ENCODE measurements around the gene MAD1L1.
A peak's percentile ranks its signal among the peaks of the same experiment; 100 is the strongest.
"Not testable (repeated sequence)": the region's sequence is repeated elsewhere in the genome, so short reads cannot be mapped to it uniquely, and the experiment has no call there.

Gene MAD1L1

GRCh38 chr7:1971946-1972654 is 260.6 kb downstream of the MAD1L1 start:
- DNase-seq (ENCODE audit: low spot score) = peak; percentile 6

GRCh38 chr7:1970895-1971294 is 261.9 kb downstream of the MAD1L1 start:
- DNase-seq (ENCODE audit: low spot score) = no peak

GRCh38 chr7:1970285-1970660 is 262.5 kb downstream of the MAD1L1 start:
- DNase-seq (ENCODE audit: low spot score) = not testable (repeated sequence)

- DNase-seq (ENCODE audit: low spot score) = no peak
These were observed 263.1 kb downstream of the MAD1L1 start for GRCh38 chr7:1969459-1970284.

- no peak for DNase-seq (ENCODE audit: low spot score)
These were observed 264.2 kb downstream of the MAD1L1 start for GRCh38 chr7:1968397-1969111.

- no peak for DNase-seq (ENCODE audit: low spot score)
These were observed 265.0 kb downstream of the MAD1L1 start for GRCh38 chr7:1967512-1968396.

- DNase-seq (ENCODE audit: low spot score) = no peak
These were observed 266.0 kb downstream of the MAD1L1 start for GRCh38 chr7:1966631-1967200.

GRCh38 chr7:1965579-1966294 is 267.0 kb downstream of the MAD1L1 start:
- DNase-seq (ENCODE audit: low spot score) = no peak

- no peak for DNase-seq (ENCODE audit: low spot score)
These were observed 267.7 kb downstream of the MAD1L1 start for GRCh38 chr7:1964913-1965578.

- no peak for DNase-seq (ENCODE audit: low spot score)
These were observed 268.4 kb downstream of the MAD1L1 start for GRCh38 chr7:1964211-1964912.

- DNase-seq (ENCODE audit: low spot score) = no peak
These were observed 269.2 kb downstream of the MAD1L1 start for GRCh38 chr7:1963575-1963974.

GRCh38 chr7:1961701-1962276 is 271.0 kb downstream of the MAD1L1 start:
- peak; percentile 71 for DNase-seq (ENCODE audit: low spot score)

GRCh38 chr7:1959305-1959704 is 273.4 kb downstream of the MAD1L1 start:
- no peak for DNase-seq (ENCODE audit: low spot score)

GRCh38 chr7:1957471-1958225 is 275.1 kb downstream of the MAD1L1 start:
- DNase-seq (ENCODE audit: low spot score) = no peak

GRCh38 chr7:1956611-1957470 is 275.9 kb downstream of the MAD1L1 start:
- no peak for DNase-seq (ENCODE audit: low spot score)

- no peak for DNase-seq (ENCODE audit: low spot score)
These were observed 276.6 kb downstream of the MAD1L1 start for GRCh38 chr7:1956141-1956540.

GRCh38 chr7:1954366-1955004 is 278.3 kb downstream of the MAD1L1 start:
- no peak for DNase-seq (ENCODE audit: low spot score)
